ENCODE data around the gene IL10RA. TPM values are rescaled to one million over a fixed set of nuclear protein-coding genes. Genes with fewer than 3 reads are reported as not detected.

Gene IL10RA
- total and polyA plus RNA-seq, 2 of the 4 experiments (the other 2 are of a cell fraction) = 0.12 TPM; not detected in 1

- no peak overlapping the region for H3K4ac ChIP-seq (ENCODE audit: low read depth, low read length)
- WGBS, 2 experiments (ENCODE audit: extremely low coverage in 2 of 2, insufficient read length in 1 of 2) = no CpG with 5 or more reads among the region's 4 CpGs
Measured at GRCh38 chr11:117970400-117971024, 15.7 kb upstream of the IL10RA start.

More at GRCh38 chr11:117970400-117971024, 15.7 kb upstream of the IL10RA start:
- Histone ChIP-seq H3K27ac (ENCODE audit: insufficient read depth, low read length) (no peak overlapping the region), H2BK15ac (ENCODE audit: low read depth, low read length) (no peak overlapping the region), H2BK20ac (ENCODE audit: low read depth, low read length) (no peak overlapping the region), H2AK5ac (ENCODE audit: low read depth, low read length) (no peak overlapping the region), H3K18ac (ENCODE audit: low read depth, low read length) (no peak overlapping the region), H3K79me1 (ENCODE audit: low read depth in 1 of 2, low read length in 2 of 2) (no peaks in the 10 kb centered on the region), H3K4me1 (ENCODE audit: control insufficient read depth, insufficient read depth, low read length) (no peaks in the 10 kb centered on the region), H3K4me3 (ENCODE audit: insufficient read depth, low read depth, low read length) (no peak overlapping the region), H2AFZ (replicated peaks; ENCODE audit: low read length, poor library complexity) (no peak overlapping the region), H3K9me3 (ENCODE audit: control insufficient read depth, insufficient read depth, low read length) (no peaks in the 10 kb centered on the region), H2BK5ac (ENCODE audit: low read depth, low read length, poor library complexity, severe bottlenecking) (no peak overlapping the region), H4K8ac (ENCODE audit: low read depth in 2 of 2, low read length in 2 of 2) (no peak overlapping the region), H2AK9ac (replicated peaks; ENCODE audit: low read depth, low read length, poor library complexity) (no peak overlapping the region), H3K4me2 (ENCODE audit: low read depth, low read length) (no peak overlapping the region), H3K9ac (ENCODE audit: low read depth, low read length) (no peak overlapping the region), H3K9me1 (ENCODE audit: insufficient read depth, low read length) (no peaks in the 10 kb centered on the region), H3K36me3 (ENCODE audit: control insufficient read depth, insufficient read depth, low read length) (no peaks in the 10 kb centered on the region), H4K5ac (ENCODE audit: low read depth, low read length) (no peak overlapping the region), H3K27me3 (ENCODE audit: control insufficient read depth, insufficient read depth, low read length) (no peaks in the 10 kb centered on the region; the same call in 1 of the 2 replicates), H2BK120ac (ENCODE audit: low read depth, low read length) (no peak overlapping the region), H3K23ac (ENCODE audit: low read depth, low read length) (no peak overlapping the region), H4K91ac (ENCODE audit: insufficient read depth, low read depth, low read length) (no peak overlapping the region), H3K14ac (replicated peaks; ENCODE audit: low read depth, low read length) (no peak overlapping the region), H4K20me1 (ENCODE audit: insufficient read depth, low read length) (no peaks in the 10 kb centered on the region), H3K56ac (ENCODE audit: extremely low read depth, insufficient read depth, low read length) (no peak overlapping the region)
- intact Hi-C loops (cut with micrococcal nuclease) (no loop called here), dilution Hi-C loops (cut with HindIII; ENCODE audit: low sequenced_read_pairs, unreplicated experiment) (no loop called here), in situ Hi-C loops (cut with MboI; ENCODE audit: low sequenced_read_pairs) (no loop called here)
- ChIA-PET CTCF (interaction anchor here (0.6 kb wide), 1 partner anchor 15 kb away, joined by 3 read pairs; no protein-coding TSS in a partner anchor), POLR2A (ENCODE audit: unreplicated experiment) (no interaction called here)
- no peak for TF ChIP-seq CEBPB (IDR thresholded peaks at IDR 0.05; ENCODE audit: low read depth, low read length)
- TF ChIP-seq SMC3 (IDR thresholded peaks at IDR 0.05; ENCODE audit: low read depth, low read length) = no peak
- TF ChIP-seq FOS (IDR thresholded peaks at IDR 0.05; ENCODE audit: low read depth, low read length) = no peak
- TF ChIP-seq MAZ (IDR thresholded peaks at IDR 0.05; ENCODE audit: borderline replicate concordance, low read depth, low read length) = no peak
- TF ChIP-seq RCOR1 (IDR thresholded peaks at IDR 0.05; ENCODE audit: insufficient replicate concordance, low read length) = no peak
- no peak for TF ChIP-seq POLR2A (IDR thresholded peaks at IDR 0.05; ENCODE audit: low read depth, low read length)
- TF ChIP-seq RAD21 (IDR thresholded peaks at IDR 0.05; ENCODE audit: low read length) = no peak
- TF ChIP-seq CTCF (conservative IDR thresholded peaks at IDR 0.05; ENCODE audit: low read depth, low read length) = no peak
- no peak for TF ChIP-seq ELK1 (IDR thresholded peaks at IDR 0.05; ENCODE audit: borderline replicate concordance, low read depth, low read length)
- no peak for TF ChIP-seq USF2 (IDR thresholded peaks at IDR 0.05; ENCODE audit: low read depth, low read length)
- no peak for TF ChIP-seq NFE2L2 (IDR thresholded peaks at IDR 0.05; ENCODE audit: low read depth, low read length)
- DNase-seq = no peak
- no TSS peak for BruUV-seq (replicated peaks)
- ATAC-seq (ENCODE audit: low read depth) = no peak
